H1 (cell line): ENCODE data around the gene MED28. TPM values are rescaled to one million over a fixed set of nuclear protein-coding genes. Genes with fewer than 3 reads are reported as not detected.

Experiments used
- CTCF ChIA-PET: fragments of 300-600 bp; sonication (Branson Sonifier 250); formaldehyde crosslinking; loops from one replicate; lab custom pipeline; 2021; ENCODE audit not compliant: partially characterized antibody; lab: Charles Lee
- POLR2A ChIA-PET: fragments of 300-600 bp; sonication (Branson Sonifier 250); formaldehyde crosslinking; loops from one replicate; lab custom pipeline; 2021; ENCODE audit warnings: inconsistent platforms; ENCODE audit not compliant: partially characterized antibody; lab: Charles Lee
- DNase-seq, 2 experiments: peaks; one replicate each; pipeline versions ENCODE4 v3.0.0 to v3.0.0-alpha.2; 2010 to 2022; ENCODE audit warnings: low spot score in 2 of 2, low read depth in 1 of 2, mixed read lengths in 1 of 2
- FAIRE-seq: peaks from 2 replicates; lab custom pipeline; 2011; peaks lifted over from hg19 to GRCh38; lab: Jason Lieb, UNC
- H2AFZ ChIP-seq: 2 replicates; pipeline ENCODE4 v1.8.1; 2012; ENCODE audit warnings: low read length, inconsistent platforms
- H2AK5ac ChIP-seq: 2 replicates; pipeline ENCODE4 v1.6.1; 2013; ENCODE audit warnings: low read depth, low read length
- H2BK120ac ChIP-seq: replicated peaks from 2 replicates; pipeline ENCODE3; 2013; ENCODE audit warnings: low read depth, low read length, inconsistent platforms
- H2BK12ac ChIP-seq: 2 replicates; pipeline ENCODE4 v1.6.1; 2013; ENCODE audit warnings: low read depth, low read length
- H2BK15ac ChIP-seq: 2 replicates; pipeline ENCODE4 v1.6.1; 2013; ENCODE audit warnings: low read length
- H2BK20ac ChIP-seq: 2 replicates; pipeline ENCODE4 v1.6.1; 2013; ENCODE audit warnings: low read length
- H2BK5ac ChIP-seq: 2 replicates; pipeline ENCODE4 v1.6.1; 2013; ENCODE audit warnings: low read depth, low read length
- H3K14ac ChIP-seq: 2 replicates; pipeline ENCODE4 v1.6.1; 2013; ENCODE audit warnings: inconsistent platforms; ENCODE audit not compliant: insufficient read length
- H3K18ac ChIP-seq: 2 replicates; pipeline ENCODE4 v1.6.1; 2013; ENCODE audit warnings: low read length; ENCODE audit errors: extremely low read depth
- H3K23ac ChIP-seq: 2 replicates; pipeline ENCODE4 v1.6.1; 2013; ENCODE audit warnings: inconsistent platforms; ENCODE audit not compliant: insufficient read length
- H3K23me2 ChIP-seq: 2 replicates; pipeline ENCODE4 v1.6.1; 2013; ENCODE audit warnings: low read depth, low read length
- H3K27ac ChIP-seq: 2 replicates; pipeline ENCODE4 v1.6.1; 2011; ENCODE audit warnings: low read depth, low read length, inconsistent platforms
- H3K27me3 ChIP-seq, 4 experiments: replicated peaks in 1 of 4; 1 replicate in 1 of 4; 2 replicates in 3 of 4; pipeline versions ENCODE4 v1.6.1 to v1.8.1; 2011 to 2013; ENCODE audit warnings: low read length in 3 of 4, mild to moderate bottlenecking in 3 of 4, inconsistent platforms in 2 of 4, mixed read lengths in 2 of 4, moderate library complexity in 1 of 4; ENCODE audit not compliant: control insufficient read depth in 3 of 4, insufficient read depth in 3 of 4; ENCODE audit errors: extremely low read depth in 1 of 4
- H3K36me3 ChIP-seq, 4 experiments: 2 replicates each; pipeline versions ENCODE4 v1.6.1 to v1.8.1; 2011 to 2013; ENCODE audit warnings: mild to moderate bottlenecking in 4 of 4, low read length in 3 of 4, moderate library complexity in 2 of 4, control low read depth in 1 of 4, inconsistent platforms in 1 of 4; ENCODE audit not compliant: insufficient read depth in 4 of 4, control insufficient read depth in 2 of 4
- H3K4ac ChIP-seq: replicated peaks from 2 replicates; pipeline ENCODE3; 2013; ENCODE audit warnings: low read length, low read depth, mixed read lengths, inconsistent platforms; ENCODE audit not compliant: insufficient read length
- H3K4me1 ChIP-seq, 4 experiments: replicated peaks in 1 of 4; 1 replicate in 1 of 4; 2 replicates in 3 of 4; pipeline versions ENCODE4 v1.6.1 to v1.8.1; 2011 to 2013; ENCODE audit warnings: low read length in 3 of 4, inconsistent platforms in 2 of 4, mixed read lengths in 1 of 4; ENCODE audit not compliant: insufficient read depth in 4 of 4, control insufficient read depth in 3 of 4
- H3K4me2 ChIP-seq, 2 experiments: 2 replicates each; pipeline versions ENCODE4 v1.6.1 to v1.8.1; 2011 to 2013; ENCODE audit warnings: low read depth in 2 of 2, low read length in 2 of 2, control low read depth in 1 of 2, inconsistent platforms in 1 of 2, mild to moderate bottlenecking in 1 of 2; ENCODE audit not compliant: insufficient read depth in 1 of 2
- H3K4me3 ChIP-seq, 4 experiments: fragments of 200-600, 300-600 bp in 1 of 4; sonication (generic), shearing (Covaris generic), sonication (Bioruptor Twin) in 1 of 4; 2 replicates each; pipeline versions ENCODE4 v1.5.1 to v1.8.1; 2011 to 2016; ENCODE audit warnings: low read length in 4 of 4, low read depth in 3 of 4, control low read depth in 2 of 4, inconsistent platforms in 2 of 4, mild to moderate bottlenecking in 2 of 4, mixed read lengths in 1 of 4, moderate library complexity in 1 of 4; ENCODE audit not compliant: insufficient read depth in 2 of 4; ENCODE audit errors: extremely low read depth in 1 of 4
- H3K56ac ChIP-seq: replicated peaks from 2 replicates; pipeline ENCODE3; 2013; ENCODE audit warnings: low read depth, mild to moderate bottlenecking, mixed read lengths, low read length, inconsistent platforms; ENCODE audit not compliant: insufficient read length
- H3K79me1 ChIP-seq: 2 replicates; pipeline ENCODE4 v1.6.1; 2013; ENCODE audit warnings: low read depth, low read length, control low read depth
- H3K79me2 ChIP-seq, 2 experiments: 2 replicates each; pipeline versions ENCODE4 v1.6.1 to v1.8.1; 2012 to 2013; ENCODE audit warnings: low read length in 2 of 2, mild to moderate bottlenecking in 2 of 2, inconsistent platforms in 1 of 2; ENCODE audit not compliant: insufficient read depth in 2 of 2, control insufficient read depth in 1 of 2
- H3K9ac ChIP-seq, 4 experiments: replicated peaks in 1 of 4; 1 replicate in 1 of 4; 2 replicates in 3 of 4; pipeline versions ENCODE4 v1.6.1 to v1.8.1; 2011 to 2013; ENCODE audit warnings: low read depth in 3 of 4, low read length in 3 of 4, control low read depth in 2 of 4, mild to moderate bottlenecking in 2 of 4, moderate library complexity in 2 of 4, inconsistent platforms in 1 of 4; ENCODE audit errors: extremely low read depth in 1 of 4
- H3K9me3 ChIP-seq, 2 experiments: 2 replicates each; pipeline versions ENCODE4 v1.6.1 to v1.8.1; 2012 to 2013; ENCODE audit warnings: mild to moderate bottlenecking in 2 of 2, moderate library complexity in 2 of 2, control low read depth in 1 of 2, inconsistent platforms in 1 of 2, low read depth in 1 of 2, low read length in 1 of 2, mixed read lengths in 1 of 2; ENCODE audit not compliant: insufficient read depth in 2 of 2
- H4K20me1 ChIP-seq, 2 experiments: replicated peaks in 1 of 2; 2 replicates each; pipeline versions ENCODE3 to v1.8.1; 2011 to 2013; ENCODE audit warnings: inconsistent platforms in 2 of 2, low read length in 2 of 2, mild to moderate bottlenecking in 1 of 2; ENCODE audit not compliant: insufficient read depth in 2 of 2, control insufficient read depth in 1 of 2
- H4K5ac ChIP-seq: 2 replicates; pipeline ENCODE4 v1.6.1; 2013; ENCODE audit warnings: low read length, low read depth, mixed read lengths, inconsistent platforms; ENCODE audit not compliant: insufficient read length
- H4K8ac ChIP-seq: 2 replicates; pipeline ENCODE4 v1.8.0; 2013; ENCODE audit warnings: mild to moderate bottlenecking, moderate library complexity, low read length, inconsistent platforms; ENCODE audit not compliant: insufficient read depth; ENCODE audit errors: extremely low read depth
- H4K91ac ChIP-seq: replicated peaks from 2 replicates; pipeline ENCODE3; 2013; ENCODE audit warnings: low read length, mixed read lengths, inconsistent platforms; ENCODE audit not compliant: insufficient read length
- BRCA1 ChIP-seq: IDR thresholded peaks from 2 replicates; pipeline ENCODE4 v1.6.1; 2012; ENCODE audit warnings: low read depth, low read length, improper control_type of control experiment
- FOSL1 ChIP-seq: IDR thresholded peaks from 2 replicates; pipeline ENCODE4 v1.6.1; 2011; ENCODE audit warnings: mild to moderate bottlenecking, low read depth, low read length, moderate library complexity; ENCODE audit not compliant: insufficient read depth
- MAX ChIP-seq: IDR thresholded peaks from 2 replicates; pipeline ENCODE4 v1.6.1; 2012; ENCODE audit warnings: inconsistent platforms
- NANOG ChIP-seq: IDR thresholded peaks from 2 replicates; pipeline ENCODE4 v1.6.1; 2011; ENCODE audit warnings: low read length, low read depth, mild to moderate bottlenecking, inconsistent platforms; ENCODE audit not compliant: insufficient read depth, poor library complexity, severe bottlenecking
- POU5F1 ChIP-seq: IDR thresholded peaks from 2 replicates; pipeline ENCODE4 v1.6.1; 2011; ENCODE audit warnings: low read depth, mild to moderate bottlenecking, low read length, moderate library complexity
- RFX5 ChIP-seq: IDR thresholded peaks from 2 replicates; pipeline ENCODE4 v1.6.1; 2011; ENCODE audit warnings: low read depth, low read length, improper control_type of control experiment, borderline replicate concordance
- SP2 ChIP-seq: IDR thresholded peaks from 2 replicates; pipeline ENCODE4 v1.6.1; 2012; ENCODE audit warnings: mild to moderate bottlenecking, low read length, inconsistent platforms
- WGBS, 2 experiments: shearing (Covaris generic) in 1 of 2; methylation state at CpG; one replicate each; pipeline versions ENCODE4 v1.1.6 to v1.1.7; 2013 to 2015; ENCODE audit warnings: low lambda C conversion rate in 2 of 2, mixed read lengths in 2 of 2, inconsistent platforms in 1 of 2, low coverage in 1 of 2, missing lambda C conversion rate in 1 of 2; ENCODE audit not compliant: insufficient replicate concordance in 2 of 2, insufficient coverage in 1 of 2, insufficient read length in 1 of 2; ENCODE audit errors: extremely low coverage in 1 of 2, missing lambda C conversion rate in 1 of 2; 5-methylcytosine and 5-hydroxymethylcytosine counted together
- polyA plus RNA-seq, 7 experiments: library from polyadenylated mRNA; depleted of rRNA in 3 of 7; stranded (reverse) in 5 of 7; unstranded in 2 of 7; fragments of >200 nt in 5 of 7; fragments of 200-250 nt in 2 of 7; gene quantifications; 1 replicate in 5 of 7; 2 replicates in 1 of 7; 4 replicates in 1 of 7; pipeline versions ENCODE4 v1.2.1 to v1.2.3, GENCODE V29; 2011 to 2013; ENCODE audit warnings: missing spikeins in 2 of 7, mixed read lengths in 2 of 7
- total RNA-seq: library from RNA; stranded (reverse); fragmentation: NEBNext Ultra II Directional; extraction: Animal tissue kit (Norgen Biotek cat#: 25700); gene quantifications from 2 replicates; pipeline ENCODE4 v1.2.1, GENCODE V29; 2021

Gene MED28
- total and polyA plus RNA-seq, 2 of the 8 experiments (the other 6 are each of a cell fraction or from before 2014, with no cell fraction given) = 24.0 to 87.1 TPM

- CTCF ChIA-PET = interaction anchor here (0.6 to 1.4 kb wide), 4 partner anchors 12 to 219 kb away, joined by 3 to 5 read pairs (median 3); no protein-coding TSS in a partner anchor
Measured at GRCh38 chr4:17667653-17668201, 53.3 kb downstream of the MED28 start.

More at GRCh38 chr4:17667653-17668201, 53.3 kb downstream of the MED28 start:
- H2BK5ac ChIP-seq = no peak overlapping the region; the same call in 1 of the 2 replicates
- H3K18ac ChIP-seq = no peak overlapping the region
- H2AK5ac ChIP-seq = no peak overlapping the region
- POLR2A ChIA-PET = no interaction called here
- TF ChIP-seq SP2 (no peak), BRCA1 (no peak), RFX5 (no peak), FOSL1 (no peak), NANOG (no peak), MAX (no peak), POU5F1 (no peak)
- no peak overlapping the region for H3K9ac ChIP-seq
- no peak overlapping the region for H2AFZ ChIP-seq
- no peak overlapping the region for H2BK15ac ChIP-seq
- H4K5ac ChIP-seq = no peak overlapping the region
- 0 out of 4 replicates have a peak, but pooled peaks cover 0 to 2% of the 10 kb centered on the region in 2 experiments for H3K9me3 ChIP-seq
- WGBS, 2 experiments = 87% methylated on average over 3 of the region's 3 CpGs; no CpG with 5 or more reads in 1 of the 2 experiments
- no peaks in the 10 kb centered on the region for H3K27me3 ChIP-seq
- no peak overlapping the region for H3K14ac ChIP-seq
- no peak overlapping the region for H3K4me3 ChIP-seq
- no peak overlapping the region for H2BK120ac ChIP-seq
- no peaks in the 10 kb centered on the region for H3K4me1 ChIP-seq
- DNase-seq = no peak
- no peak for FAIRE-seq
- no peak overlapping the region for H4K91ac ChIP-seq
- no peak overlapping the region for H3K4ac ChIP-seq
- no peaks in the 10 kb centered on the region for H4K20me1 ChIP-seq
- H3K23ac ChIP-seq = no peak overlapping the region
- H3K27ac ChIP-seq = no peak overlapping the region
- no peak overlapping the region for H3K4me2 ChIP-seq
- H3K79me1 ChIP-seq = no peaks in the 10 kb centered on the region
- peak overlapping the region; percentile 17; the same call in 1 of the 2 replicates for H4K8ac ChIP-seq
- no peaks in the 10 kb centered on the region for H3K36me3 ChIP-seq
- no peak overlapping the region for H2BK12ac ChIP-seq
- no peak overlapping the region for H2BK20ac ChIP-seq
- H3K79me2 ChIP-seq = no peaks in the 10 kb centered on the region
- H3K56ac ChIP-seq = no peak overlapping the region
- H3K23me2 ChIP-seq = no peaks in the 10 kb centered on the region
